BE2C (cell line): ENCODE results near the gene PPM1N.

Source experiments
- DNase-seq: peaks from one replicate; pipeline ENCODE4 v3.0.0-alpha.2; 2020
- H3K27me3 ChIP-seq: fragments of 250-450 bp; sonication (Bioruptor Pico); 2 replicates; pipeline ENCODE4 v1.5.1; 2020; ENCODE audit warnings: mild to moderate bottlenecking
- H3K36me3 ChIP-seq: fragments of 250-450 bp; sonication (Bioruptor Pico); 2 replicates; pipeline ENCODE4 v1.5.1; 2020; ENCODE audit warnings: mild to moderate bottlenecking
- H3K4me1 ChIP-seq: fragments of 250-450 bp; sonication (Bioruptor Pico); 2 replicates; pipeline ENCODE4 v1.5.1; 2020
- H3K4me3 ChIP-seq: 2 replicates; pipeline ENCODE4 v1.5.1; 2011; ENCODE audit warnings: low read depth, low read length
- H3K9me3 ChIP-seq: fragments of 250-450 bp; sonication (Bioruptor Pico); 2 replicates; pipeline ENCODE4 v1.5.1; 2020
- CTCF ChIP-seq: IDR thresholded peaks from 2 replicates; pipeline ENCODE4 v1.5.1; 2012; ENCODE audit warnings: mild to moderate bottlenecking, low read depth, low read length

Gene PPM1N

GRCh38 chr19:45514376-45515051, 16.3 kb downstream of the PPM1N start:
- H3K9me3 ChIP-seq, result no peaks in the 10 kb centered on the region
- H3K27me3 ChIP-seq, result no peaks in the 10 kb centered on the region
- TF ChIP-seq CTCF, result no peak
- no peak for DNase-seq
- H3K4me3 ChIP-seq, result no peak overlapping the region
- peaks cover 11% of the 10 kb centered on the region; the same call in 1 of the 2 replicates for H3K36me3 ChIP-seq
- H3K4me1 ChIP-seq, result no peaks in the 10 kb centered on the region

GRCh38 chr19:45515081-45515624, 16.9 kb downstream of the PPM1N start:
- no peak for DNase-seq
- TF ChIP-seq CTCF, result no peak
- no peaks in the 10 kb centered on the region for H3K27me3 ChIP-seq
- no peak overlapping the region for H3K4me3 ChIP-seq
- peaks cover 13% of the 10 kb centered on the region; the same call in 1 of the 2 replicates for H3K36me3 ChIP-seq
- no peaks in the 10 kb centered on the region for H3K9me3 ChIP-seq
- H3K4me1 ChIP-seq, result no peaks in the 10 kb centered on the region

GRCh38 chr19:45515807-45516401, 17.7 kb downstream of the PPM1N start:
- Histone ChIP-seq H3K4me1 (no peaks in the 10 kb centered on the region), H3K36me3 (peaks cover 17% of the 10 kb centered on the region; the same call in 1 of the 2 replicates), H3K4me3 (no peak overlapping the region), H3K27me3 (no peaks in the 10 kb centered on the region), H3K9me3 (no peaks in the 10 kb centered on the region)
- no peak for TF ChIP-seq CTCF
- no peak for DNase-seq

GRCh38 chr19:45517238-45517637, 19.0 kb downstream of the PPM1N start:
- Histone ChIP-seq H3K27me3 (no peaks in the 10 kb centered on the region), H3K9me3 (no peaks in the 10 kb centered on the region), H3K4me3 (no peak overlapping the region), H3K36me3 (peaks cover 17% of the 10 kb centered on the region; the same call in 1 of the 2 replicates), H3K4me1 (no peaks in the 10 kb centered on the region)
- no peak for DNase-seq
- TF ChIP-seq CTCF, result no peak

GRCh38 chr19:45517641-45518468, 19.6 kb downstream of the PPM1N start:
- Histone ChIP-seq H3K4me3 (no peak overlapping the region), H3K27me3 (no peaks in the 10 kb centered on the region), H3K9me3 (no peaks in the 10 kb centered on the region), H3K4me1 (no peaks in the 10 kb centered on the region), H3K36me3 (peaks cover 17% of the 10 kb centered on the region; the same call in 1 of the 2 replicates)
- DNase-seq, result no peak
- TF ChIP-seq CTCF, result no peak
